Neural cell (in vitro differentiated cells): ENCODE results near the gene ITPR2. TPM values are rescaled to one million over a fixed set of nuclear protein-coding genes. Genes with fewer than 3 reads are reported as not detected.

Experiments
- H2AFZ ChIP-seq: fragments of 200-600, 300-800 bp; sonication (generic), shearing (Covaris generic); 2 replicates; pipeline ENCODE4 v1.6.0; 2014; ENCODE audit warnings: low read depth, mild to moderate bottlenecking, antibody characterized with exemption, low read length, moderate library complexity
- H3F3A ChIP-seq: fragments of 200-600 bp; shearing (Covaris generic); 2 replicates; pipeline ENCODE4 v1.6.1; 2016; ENCODE audit warnings: mild to moderate bottlenecking, moderate library complexity, mixed read lengths, antibody characterized with exemption, low read length; ENCODE audit not compliant: insufficient read depth, poor library complexity, severe bottlenecking
- H3K27ac ChIP-seq: fragments of 200-600, 300-800 bp; sonication (generic), shearing (Covaris generic); 2 replicates; pipeline ENCODE4 v1.5.1; 2014; ENCODE audit warnings: mild to moderate bottlenecking, low read length, moderate library complexity
- H3K27me3 ChIP-seq: fragments of 300-800, 200-600 bp; sonication (generic), shearing (Covaris generic); 2 replicates; pipeline ENCODE4 v1.6.0; 2014; ENCODE audit warnings: mild to moderate bottlenecking, low read depth, low read length, moderate library complexity; ENCODE audit not compliant: insufficient read depth
- H3K36me3 ChIP-seq: fragments of 300-800, 200-600 bp; sonication (generic), shearing (Covaris generic); 2 replicates; pipeline ENCODE4 v1.5.1; 2014; ENCODE audit warnings: mild to moderate bottlenecking, antibody characterized with exemption, low read length, moderate library complexity; ENCODE audit not compliant: insufficient read depth
- H3K4me2 ChIP-seq: fragments of 300-800, 200-600 bp; sonication (generic), shearing (Covaris generic); 2 replicates; pipeline ENCODE4 v1.6.0; 2014; ENCODE audit warnings: mild to moderate bottlenecking, low read length
- H3K4me3 ChIP-seq: fragments of 300-800, 200-600 bp; sonication (generic), shearing (Covaris generic); 2 replicates; pipeline ENCODE4 v1.5.1; 2014; ENCODE audit warnings: mild to moderate bottlenecking, low read length, moderate library complexity
- H3K79me2 ChIP-seq: fragments of 200-600 bp; shearing (Covaris generic); replicated peaks from 2 replicates; pipeline ENCODE4 v1.6.0; 2014; ENCODE audit warnings: mild to moderate bottlenecking, low read length, moderate library complexity; ENCODE audit not compliant: insufficient read depth
- H3K9ac ChIP-seq: fragments of 300-800, 200-600 bp; sonication (generic), shearing (Covaris generic); 2 replicates; pipeline ENCODE4 v1.6.1; 2016; ENCODE audit warnings: mild to moderate bottlenecking, low read length, mixed read lengths
- H3K9me2 ChIP-seq: fragments of 200-600 bp; shearing (Covaris generic); 2 replicates; pipeline ENCODE4 v1.6.1; 2016; ENCODE audit warnings: mild to moderate bottlenecking, low read length, mixed read lengths; ENCODE audit not compliant: insufficient read depth
- H3K9me3 ChIP-seq: fragments of 200-600, 300-800 bp; sonication (generic), shearing (Covaris generic); 2 replicates; pipeline ENCODE4 v1.6.1; 2016; ENCODE audit warnings: mild to moderate bottlenecking, mixed run types, low read length, moderate library complexity, mixed read lengths
- H4K20me1 ChIP-seq: fragments of 200-600 bp; shearing (Covaris generic); 2 replicates; pipeline ENCODE4 v1.6.1; 2016; ENCODE audit warnings: mild to moderate bottlenecking, mixed run types; ENCODE audit not compliant: insufficient read depth
- EP300 ChIP-seq: fragments of 450-650 bp; conservative IDR thresholded peaks from 2 replicates; pipeline ENCODE4 v1.6.1; 2014; ENCODE audit warnings: antibody characterized with exemption, mild to moderate bottlenecking, moderate library complexity; ENCODE audit not compliant: poor library complexity, severe bottlenecking
- EZH2 ChIP-seq: fragments of 200-600, 300-800 bp; shearing (Covaris generic), sonication (generic); IDR thresholded peaks from 2 replicates; pipeline ENCODE4 v1.6.1; 2014; ENCODE audit warnings: antibody characterized with exemption, low read length, borderline replicate concordance, mild to moderate bottlenecking; ENCODE audit not compliant: insufficient read depth, poor library complexity, severe bottlenecking
- MXI1 ChIP-seq: fragments of 450-650 bp; conservative IDR thresholded peaks from 2 replicates; pipeline ENCODE4 v1.6.1; 2014; ENCODE audit warnings: antibody characterized with exemption, mild to moderate bottlenecking; ENCODE audit not compliant: poor library complexity, severe bottlenecking
- POLR2AphosphoS5 ChIP-seq: IDR thresholded peaks from 2 replicates; pipeline ENCODE4 v1.6.1; 2012
- RAD21 ChIP-seq: fragments of 450-650 bp; conservative IDR thresholded peaks from 2 replicates; pipeline ENCODE4 v1.6.1; 2014; ENCODE audit warnings: antibody characterized with exemption, mild to moderate bottlenecking, moderate library complexity
- SMC3 ChIP-seq: fragments of 450-650 bp; conservative IDR thresholded peaks from 2 replicates; pipeline ENCODE4 v1.6.1; 2014; ENCODE audit warnings: antibody characterized with exemption, mild to moderate bottlenecking, moderate library complexity; ENCODE audit not compliant: poor library complexity
- TAF1 ChIP-seq: IDR thresholded peaks from 2 replicates; pipeline ENCODE4 v1.6.1; 2012; ENCODE audit warnings: low read depth
- polyA plus RNA-seq: library from polyadenylated mRNA; depleted of rRNA; stranded (reverse); fragments of >200 nt; gene quantifications from 2 replicates; pipeline ENCODE4 v1.2.3, GENCODE V29; 2014
- TF ChIP-seq, protein P1 (sequence below): IDR thresholded peaks from 2 replicates; pipeline ENCODE4 v1.6.1; 2012; ENCODE audit warnings: borderline replicate concordance
- TF ChIP-seq, protein P2 (sequence below): fragments of 450-650 bp; IDR thresholded peaks from 2 replicates; pipeline ENCODE4 v1.5.1; 2014; ENCODE audit warnings: antibody characterized with exemption, mild to moderate bottlenecking, moderate library complexity; ENCODE audit not compliant: poor library complexity, severe bottlenecking

ITPR2 gene
- polyA plus RNA-seq, 1 donor from 2014 or later: 2.0 TPM

DNA sequence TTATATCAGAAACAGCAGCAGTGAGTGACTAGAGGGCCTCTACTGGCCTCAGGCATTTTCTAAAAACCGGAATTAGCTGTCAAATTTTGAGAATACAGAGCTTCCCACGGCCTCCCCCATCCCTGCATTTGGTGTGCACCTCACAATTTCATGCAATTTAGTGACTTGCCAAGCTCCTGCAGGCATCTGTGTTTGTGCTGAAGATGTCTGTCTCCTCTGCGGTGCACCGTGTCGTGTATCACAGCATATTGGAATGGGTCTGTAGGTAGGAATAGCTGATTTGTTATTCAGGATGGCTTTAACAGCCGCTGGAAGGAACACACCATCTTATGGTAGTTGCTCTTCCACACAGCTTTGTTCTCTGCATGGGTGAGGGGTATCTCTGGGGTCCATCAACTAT lies 497.3 kb downstream of the ITPR2 start:
- no peak overlapping the region for H3K9ac ChIP-seq
- H3K36me3 ChIP-seq: no peaks in the 10 kb centered on the region
- H3K79me2 ChIP-seq: no peaks in the 10 kb centered on the region
- no peak overlapping the region for H3K27ac ChIP-seq
- no peak for TF ChIP-seq POLR2AphosphoS5
- no peak for TF ChIP-seq TAF1
- no peak for TF ChIP-seq MXI1
- TF ChIP-seq SMC3: no peak
- TF ChIP-seq EZH2: no peak
- TF ChIP-seq, protein P1, sequence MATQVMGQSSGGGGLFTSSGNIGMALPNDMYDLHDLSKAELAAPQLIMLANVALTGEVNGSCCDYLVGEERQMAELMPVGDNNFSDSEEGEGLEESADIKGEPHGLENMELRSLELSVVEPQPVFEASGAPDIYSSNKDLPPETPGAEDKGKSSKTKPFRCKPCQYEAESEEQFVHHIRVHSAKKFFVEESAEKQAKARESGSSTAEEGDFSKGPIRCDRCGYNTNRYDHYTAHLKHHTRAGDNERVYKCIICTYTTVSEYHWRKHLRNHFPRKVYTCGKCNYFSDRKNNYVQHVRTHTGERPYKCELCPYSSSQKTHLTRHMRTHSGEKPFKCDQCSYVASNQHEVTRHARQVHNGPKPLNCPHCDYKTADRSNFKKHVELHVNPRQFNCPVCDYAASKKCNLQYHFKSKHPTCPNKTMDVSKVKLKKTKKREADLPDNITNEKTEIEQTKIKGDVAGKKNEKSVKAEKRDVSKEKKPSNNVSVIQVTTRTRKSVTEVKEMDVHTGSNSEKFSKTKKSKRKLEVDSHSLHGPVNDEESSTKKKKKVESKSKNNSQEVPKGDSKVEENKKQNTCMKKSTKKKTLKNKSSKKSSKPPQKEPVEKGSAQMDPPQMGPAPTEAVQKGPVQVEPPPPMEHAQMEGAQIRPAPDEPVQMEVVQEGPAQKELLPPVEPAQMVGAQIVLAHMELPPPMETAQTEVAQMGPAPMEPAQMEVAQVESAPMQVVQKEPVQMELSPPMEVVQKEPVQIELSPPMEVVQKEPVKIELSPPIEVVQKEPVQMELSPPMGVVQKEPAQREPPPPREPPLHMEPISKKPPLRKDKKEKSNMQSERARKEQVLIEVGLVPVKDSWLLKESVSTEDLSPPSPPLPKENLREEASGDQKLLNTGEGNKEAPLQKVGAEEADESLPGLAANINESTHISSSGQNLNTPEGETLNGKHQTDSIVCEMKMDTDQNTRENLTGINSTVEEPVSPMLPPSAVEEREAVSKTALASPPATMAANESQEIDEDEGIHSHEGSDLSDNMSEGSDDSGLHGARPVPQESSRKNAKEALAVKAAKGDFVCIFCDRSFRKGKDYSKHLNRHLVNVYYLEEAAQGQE: no peak
- no peak for TF ChIP-seq EP300
- TF ChIP-seq, protein P2, sequence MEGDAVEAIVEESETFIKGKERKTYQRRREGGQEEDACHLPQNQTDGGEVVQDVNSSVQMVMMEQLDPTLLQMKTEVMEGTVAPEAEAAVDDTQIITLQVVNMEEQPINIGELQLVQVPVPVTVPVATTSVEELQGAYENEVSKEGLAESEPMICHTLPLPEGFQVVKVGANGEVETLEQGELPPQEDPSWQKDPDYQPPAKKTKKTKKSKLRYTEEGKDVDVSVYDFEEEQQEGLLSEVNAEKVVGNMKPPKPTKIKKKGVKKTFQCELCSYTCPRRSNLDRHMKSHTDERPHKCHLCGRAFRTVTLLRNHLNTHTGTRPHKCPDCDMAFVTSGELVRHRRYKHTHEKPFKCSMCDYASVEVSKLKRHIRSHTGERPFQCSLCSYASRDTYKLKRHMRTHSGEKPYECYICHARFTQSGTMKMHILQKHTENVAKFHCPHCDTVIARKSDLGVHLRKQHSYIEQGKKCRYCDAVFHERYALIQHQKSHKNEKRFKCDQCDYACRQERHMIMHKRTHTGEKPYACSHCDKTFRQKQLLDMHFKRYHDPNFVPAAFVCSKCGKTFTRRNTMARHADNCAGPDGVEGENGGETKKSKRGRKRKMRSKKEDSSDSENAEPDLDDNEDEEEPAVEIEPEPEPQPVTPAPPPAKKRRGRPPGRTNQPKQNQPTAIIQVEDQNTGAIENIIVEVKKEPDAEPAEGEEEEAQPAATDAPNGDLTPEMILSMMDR: no peak
- TF ChIP-seq RAD21: no peak
- no peaks in the 10 kb centered on the region for H3F3A ChIP-seq
- no peaks in the 10 kb centered on the region for H4K20me1 ChIP-seq
- no peaks in the 10 kb centered on the region for H3K9me2 ChIP-seq
- no peaks in the 10 kb centered on the region for H3K27me3 ChIP-seq
- H2AFZ ChIP-seq: no peak overlapping the region
- H3K4me3 ChIP-seq: no peak overlapping the region
- H3K4me2 ChIP-seq: no peak overlapping the region
- no peaks in the 10 kb centered on the region for H3K9me3 ChIP-seq

DNA sequence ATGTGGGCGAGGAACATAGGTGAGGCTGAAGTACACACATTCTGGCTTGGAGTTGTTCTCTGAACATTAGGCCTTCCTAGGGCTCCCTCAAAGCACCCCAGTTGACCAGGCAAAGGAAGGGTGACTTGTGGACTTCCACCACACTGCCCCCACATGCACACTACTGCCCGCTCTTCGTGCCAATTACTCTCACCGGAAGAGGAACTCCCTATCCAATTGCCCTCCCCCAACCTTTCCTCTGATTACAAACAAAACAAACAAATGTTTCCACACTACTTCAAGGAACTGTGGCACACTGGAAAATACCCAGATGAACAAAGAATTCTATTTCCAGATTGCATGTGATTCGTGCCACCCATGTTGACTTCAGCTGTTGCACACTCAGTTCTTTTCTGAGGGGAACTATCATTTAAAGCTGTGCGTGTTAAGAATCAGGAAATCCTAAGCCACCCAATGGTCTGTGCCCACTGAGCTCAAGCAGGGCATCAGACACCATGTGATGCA lies 498.3 kb downstream of the ITPR2 start:
- Histone ChIP-seq H3K79me2 (no peaks in the 10 kb centered on the region), H2AFZ (no peak overlapping the region), H3K4me2 (no peak overlapping the region), H3F3A (no peaks in the 10 kb centered on the region), H4K20me1 (no peaks in the 10 kb centered on the region), H3K9me3 (no peaks in the 10 kb centered on the region), H3K27ac (no peak overlapping the region), H3K9ac (no peak overlapping the region), H3K9me2 (no peaks in the 10 kb centered on the region), H3K4me3 (no peak overlapping the region), H3K36me3 (no peaks in the 10 kb centered on the region), H3K27me3 (no peaks in the 10 kb centered on the region)
- TF ChIP-seq TAF1: no peak
- no peak for TF ChIP-seq EZH2
- TF ChIP-seq SMC3: no peak
- TF ChIP-seq POLR2AphosphoS5: no peak
- TF ChIP-seq MXI1: no peak
- TF ChIP-seq EP300: no peak
- TF ChIP-seq, protein P2: no peak
- TF ChIP-seq, protein P1: no peak
- no peak for TF ChIP-seq RAD21
